ENCODE measurements around the gene LEUTX. TPM values are rescaled to one million over a fixed set of nuclear protein-coding genes. Genes with fewer than 3 reads are reported as not detected.

Gene LEUTX, protein sequence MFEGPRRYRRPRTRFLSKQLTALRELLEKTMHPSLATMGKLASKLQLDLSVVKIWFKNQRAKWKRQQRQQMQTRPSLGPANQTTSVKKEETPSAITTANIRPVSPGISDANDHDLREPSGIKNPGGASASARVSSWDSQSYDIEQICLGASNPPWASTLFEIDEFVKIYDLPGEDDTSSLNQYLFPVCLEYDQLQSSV
- not detected in 2 replicates for total RNA-seq

DNA sequence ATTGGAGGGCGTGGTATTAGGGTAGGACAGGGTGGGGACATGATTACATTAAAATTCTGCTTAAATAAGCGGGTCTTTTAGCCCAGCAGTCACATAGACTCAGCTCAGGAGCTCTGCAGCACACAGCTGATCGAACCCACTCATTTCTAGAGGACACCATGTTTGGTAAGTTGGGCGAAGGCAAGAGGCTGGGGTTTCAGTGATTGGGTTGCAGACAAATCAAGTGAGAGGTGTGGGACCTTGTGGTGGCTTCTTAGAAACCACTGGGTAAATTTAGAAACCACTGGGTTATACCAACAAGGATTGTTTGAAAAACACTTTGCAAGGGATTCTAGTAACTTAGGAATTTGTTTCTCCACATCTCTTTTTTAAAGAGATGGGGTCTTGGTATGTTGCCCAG is at the start of gene LEUTX:
TSS of gene LEUTX (plus strand) at position 92 of the 400 bp plus-strand sequence. CDS start at position 159, 67 bp downstream.
- Mint-ChIP-seq H3K4me3 (ENCODE audit: low read depth) (no peak within 1 kb of the TSS), H3K27me3 (ENCODE audit: low read depth) (peaks cover 25% of the 10 kb centered on the region), H3K27ac (no peak within 1 kb of the TSS), H3K36me3 (ENCODE audit: low read depth) (no peaks in the 10 kb centered on the region), H3K9me3 (no peaks in the 10 kb centered on the region), H3K4me1 (ENCODE audit: low read depth) (peaks cover 21% of the 10 kb centered on the region)
- DNase-seq (ENCODE audit: low spot score), result no peak
- intact Hi-C loops (cut with micrococcal nuclease), result no loop called here

GRCh38 chr19:39729594-39729993 is 49.1 kb upstream of the LEUTX start:
- no peak for DNase-seq (ENCODE audit: low spot score)
- peaks cover 18% of the 10 kb centered on the region for H3K27me3 Mint-ChIP-seq (ENCODE audit: low read depth)
- H3K9me3 Mint-ChIP-seq, result peaks cover 7% of the 10 kb centered on the region
- intact Hi-C loops (cut with micrococcal nuclease), result no loop called here
- H3K27ac Mint-ChIP-seq, result no peak overlapping the region
- H3K4me3 Mint-ChIP-seq (ENCODE audit: low read depth), result no peak overlapping the region
- H3K36me3 Mint-ChIP-seq (ENCODE audit: low read depth), result no peaks in the 10 kb centered on the region
- no peaks in the 10 kb centered on the region for H3K4me1 Mint-ChIP-seq (ENCODE audit: low read depth)

GRCh38 chr19:39731685-39732084 is 47.0 kb upstream of the LEUTX start:
- DNase-seq (ENCODE audit: low spot score), result no peak
- peaks cover 7% of the 10 kb centered on the region for H3K9me3 Mint-ChIP-seq
- intact Hi-C loops (cut with micrococcal nuclease), result no loop called here
- no peaks in the 10 kb centered on the region for H3K36me3 Mint-ChIP-seq (ENCODE audit: low read depth)
- peaks cover 9% of the 10 kb centered on the region for H3K27me3 Mint-ChIP-seq (ENCODE audit: low read depth)
- peaks cover 8% of the 10 kb centered on the region for H3K4me1 Mint-ChIP-seq (ENCODE audit: low read depth)
- no peak overlapping the region for H3K27ac Mint-ChIP-seq
- no peak overlapping the region for H3K4me3 Mint-ChIP-seq (ENCODE audit: low read depth)

GRCh38 chr19:39733841-39734240 is 44.8 kb upstream of the LEUTX start:
- no peak overlapping the region for H3K4me3 Mint-ChIP-seq (ENCODE audit: low read depth)
- intact Hi-C loops (cut with micrococcal nuclease), result no loop called here
- peaks cover 5% of the 10 kb centered on the region for H3K27me3 Mint-ChIP-seq (ENCODE audit: low read depth)
- no peaks in the 10 kb centered on the region for H3K36me3 Mint-ChIP-seq (ENCODE audit: low read depth)
- no peak overlapping the region for H3K27ac Mint-ChIP-seq
- H3K4me1 Mint-ChIP-seq (ENCODE audit: low read depth), result peaks cover 27% of the 10 kb centered on the region
- H3K9me3 Mint-ChIP-seq, result peaks cover 7% of the 10 kb centered on the region
- DNase-seq (ENCODE audit: low spot score), result no peak

DNA sequence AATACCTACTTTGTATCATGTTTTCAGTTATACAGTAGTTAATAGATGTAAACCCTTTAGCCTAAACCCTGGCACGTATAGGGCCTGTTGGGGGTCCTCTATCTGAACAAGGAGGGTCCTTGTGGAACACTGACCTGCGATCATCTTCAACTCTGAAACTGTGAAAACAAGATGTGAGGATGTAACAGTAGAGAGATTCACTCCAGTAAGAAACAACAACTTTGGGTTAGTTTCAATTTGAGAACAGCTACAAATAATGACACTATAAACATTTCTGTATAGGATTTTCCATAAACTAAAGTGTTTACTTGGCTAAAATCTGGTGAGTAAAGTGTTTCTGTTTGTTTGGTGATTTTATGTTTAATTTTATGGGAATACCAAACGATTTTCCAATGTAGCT is 43.0 kb upstream of the LEUTX start:
- H3K27me3 Mint-ChIP-seq (ENCODE audit: low read depth), result peaks cover 4% of the 10 kb centered on the region
- peak overlapping the region; percentile 21 for H3K27ac Mint-ChIP-seq
- peaks cover 7% of the 10 kb centered on the region for H3K9me3 Mint-ChIP-seq
- H3K36me3 Mint-ChIP-seq (ENCODE audit: low read depth), result no peaks in the 10 kb centered on the region
- peaks cover 38% of the 10 kb centered on the region for H3K4me1 Mint-ChIP-seq (ENCODE audit: low read depth)
- no peak overlapping the region for H3K4me3 Mint-ChIP-seq (ENCODE audit: low read depth)
- DNase-seq (ENCODE audit: low spot score), result no peak
- intact Hi-C loops (cut with micrococcal nuclease), result no loop called here

- Mint-ChIP-seq H3K4me1 (ENCODE audit: low read depth) (peaks cover 40% of the 10 kb centered on the region), H3K27me3 (ENCODE audit: low read depth) (peaks cover 4% of the 10 kb centered on the region), H3K9me3 (peaks cover 7% of the 10 kb centered on the region), H3K27ac (peak overlapping the region; percentile 50), H3K36me3 (ENCODE audit: low read depth) (no peaks in the 10 kb centered on the region), H3K4me3 (ENCODE audit: low read depth) (no peak overlapping the region)
- intact Hi-C loops (cut with micrococcal nuclease), result no loop called here
- no peak for DNase-seq (ENCODE audit: low spot score)
Observed at GRCh38 chr19:39736088-39736487, 42.6 kb upstream of the LEUTX start.

GRCh38 chr19:39737351-39737750 is 41.3 kb upstream of the LEUTX start:
- Mint-ChIP-seq H3K4me3 (ENCODE audit: low read depth) (no peak overlapping the region), H3K36me3 (ENCODE audit: low read depth) (no peaks in the 10 kb centered on the region), H3K4me1 (ENCODE audit: low read depth) (peaks cover 42% of the 10 kb centered on the region), H3K27ac (no peak overlapping the region), H3K27me3 (ENCODE audit: low read depth) (peaks cover 4% of the 10 kb centered on the region), H3K9me3 (peaks cover 7% of the 10 kb centered on the region)
- DNase-seq (ENCODE audit: low spot score), result no peak
- intact Hi-C loops (cut with micrococcal nuclease), result no loop called here

DNA sequence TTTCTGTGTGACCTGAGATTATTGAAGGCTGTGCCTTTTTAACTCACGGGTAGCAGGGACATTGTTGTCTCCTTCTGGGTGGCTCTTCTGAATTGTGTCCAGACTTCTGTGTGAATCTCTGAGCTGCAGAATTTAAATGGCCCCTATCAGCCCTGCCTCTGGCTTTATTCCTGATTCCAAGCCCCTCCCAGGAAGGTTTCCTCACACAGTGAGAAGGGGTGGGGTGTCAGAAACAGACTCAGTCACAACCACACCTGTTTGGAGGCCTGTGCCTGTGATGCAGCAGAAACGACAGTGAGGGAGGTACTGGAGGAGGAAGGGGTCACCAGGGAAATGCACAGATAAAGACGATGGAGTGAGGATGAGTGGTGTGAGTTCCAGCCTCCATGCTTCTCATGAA is 40.8 kb upstream of the LEUTX start, which contains the start of gene CLC:
TSS of gene CLC (minus strand) at position 139 of the 400 bp plus-strand sequence. CDS start at position 62, 77 bp downstream.
- H3K9me3 Mint-ChIP-seq, result peaks cover 7% of the 10 kb centered on the region
- no peak within 1 kb of the TSS for H3K27ac Mint-ChIP-seq

DNA sequence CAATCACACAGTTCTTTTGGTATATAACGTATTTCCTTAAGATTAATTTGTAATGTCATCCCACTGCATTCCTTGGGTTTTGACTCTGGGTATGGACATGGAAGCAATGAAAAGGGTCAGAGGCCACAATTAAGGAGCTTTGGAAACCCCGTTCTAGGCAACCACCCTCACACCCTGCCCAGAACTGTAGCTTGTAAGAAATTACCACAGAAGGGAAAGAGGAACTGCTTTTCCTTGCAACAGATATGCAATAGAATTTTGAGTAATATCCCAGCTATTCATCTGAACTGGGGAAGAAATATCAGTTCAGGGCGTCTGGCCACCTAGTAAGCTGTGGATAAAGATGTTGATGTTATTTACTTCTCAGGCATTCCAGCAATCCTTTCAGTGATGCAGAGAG is 39.8 kb upstream of the LEUTX start:
- intact Hi-C loops (cut with micrococcal nuclease), result no loop called here
- no peak overlapping the region for H3K4me3 Mint-ChIP-seq (ENCODE audit: low read depth)
- H3K27me3 Mint-ChIP-seq (ENCODE audit: low read depth), result peaks cover 7% of the 10 kb centered on the region
- no peak for DNase-seq (ENCODE audit: low spot score)
- no peaks in the 10 kb centered on the region for H3K36me3 Mint-ChIP-seq (ENCODE audit: low read depth)
- H3K9me3 Mint-ChIP-seq, result peaks cover under 1% of the 10 kb centered on the region
- no peak overlapping the region for H3K27ac Mint-ChIP-seq
- H3K4me1 Mint-ChIP-seq (ENCODE audit: low read depth), result peaks cover 42% of the 10 kb centered on the region

More for the DNA sequence above, 40.8 kb upstream of the LEUTX start, which contains the start of gene CLC:
- peaks cover 4% of the 10 kb centered on the region for H3K27me3 Mint-ChIP-seq (ENCODE audit: low read depth)
- peaks cover 42% of the 10 kb centered on the region for H3K4me1 Mint-ChIP-seq (ENCODE audit: low read depth)
- intact Hi-C loops (cut with micrococcal nuclease), result no loop called here
- H3K36me3 Mint-ChIP-seq (ENCODE audit: low read depth), result no peaks in the 10 kb centered on the region
- no peak within 1 kb of the TSS for H3K4me3 Mint-ChIP-seq (ENCODE audit: low read depth)
- DNase-seq (ENCODE audit: low spot score), result no peak

- Mint-ChIP-seq H3K36me3 (ENCODE audit: low read depth) (no peaks in the 10 kb centered on the region), H3K4me3 (ENCODE audit: low read depth) (peak overlapping the region; percentile 42), H3K27ac (peak overlapping the region; percentile 15), H3K27me3 (ENCODE audit: low read depth) (peaks cover 9% of the 10 kb centered on the region), H3K9me3 (no peaks in the 10 kb centered on the region), H3K4me1 (ENCODE audit: low read depth) (peaks cover 42% of the 10 kb centered on the region)
- DNase-seq (ENCODE audit: low spot score), result no peak
- intact Hi-C loops (cut with micrococcal nuclease), result loop anchor here (1.0 kb wide), 1 partner anchor 60 kb away; no protein-coding TSS in a partner anchor
Observed at GRCh38 chr19:39740395-39740794, 38.3 kb upstream of the LEUTX start.

DNA sequence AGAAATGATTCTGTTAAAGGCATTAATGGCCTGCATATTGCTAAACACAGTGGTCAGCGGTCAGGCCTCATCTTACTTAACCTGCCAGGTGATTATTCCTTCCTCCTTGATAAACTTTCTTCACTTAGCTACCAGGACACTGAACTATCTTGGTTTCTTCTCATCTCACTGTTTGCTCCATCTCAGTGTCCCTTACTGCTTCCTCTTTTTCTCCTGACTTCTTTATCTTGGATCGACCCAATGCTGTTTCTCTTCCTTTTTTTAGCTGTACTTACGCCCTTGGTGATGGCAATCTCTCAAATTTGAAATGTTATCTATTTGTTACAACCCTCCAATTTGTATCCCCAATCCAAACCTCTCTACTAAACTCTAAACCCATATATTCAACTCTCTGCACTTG is 33.0 kb upstream of the LEUTX start:
- Mint-ChIP-seq H3K9me3 (no peaks in the 10 kb centered on the region), H3K27me3 (ENCODE audit: low read depth) (peaks cover 25% of the 10 kb centered on the region), H3K36me3 (ENCODE audit: low read depth) (no peaks in the 10 kb centered on the region), H3K27ac (no peak overlapping the region), H3K4me3 (ENCODE audit: low read depth) (no peak overlapping the region), H3K4me1 (ENCODE audit: low read depth) (peaks cover 5% of the 10 kb centered on the region)
- DNase-seq (ENCODE audit: low spot score), result no peak
- intact Hi-C loops (cut with micrococcal nuclease), result no loop called here

- H3K4me1 Mint-ChIP-seq (ENCODE audit: low read depth), result no peaks in the 10 kb centered on the region
- peaks cover 27% of the 10 kb centered on the region for H3K27me3 Mint-ChIP-seq (ENCODE audit: low read depth)
- H3K9me3 Mint-ChIP-seq, result no peaks in the 10 kb centered on the region
- H3K4me3 Mint-ChIP-seq (ENCODE audit: low read depth), result no peak overlapping the region
- no peak overlapping the region for H3K27ac Mint-ChIP-seq
- no peaks in the 10 kb centered on the region for H3K36me3 Mint-ChIP-seq (ENCODE audit: low read depth)
- no peak for DNase-seq (ENCODE audit: low spot score)
- intact Hi-C loops (cut with micrococcal nuclease), result no loop called here
Observed at GRCh38 chr19:39746836-39747529, 31.7 kb upstream of the LEUTX start.

DNA sequence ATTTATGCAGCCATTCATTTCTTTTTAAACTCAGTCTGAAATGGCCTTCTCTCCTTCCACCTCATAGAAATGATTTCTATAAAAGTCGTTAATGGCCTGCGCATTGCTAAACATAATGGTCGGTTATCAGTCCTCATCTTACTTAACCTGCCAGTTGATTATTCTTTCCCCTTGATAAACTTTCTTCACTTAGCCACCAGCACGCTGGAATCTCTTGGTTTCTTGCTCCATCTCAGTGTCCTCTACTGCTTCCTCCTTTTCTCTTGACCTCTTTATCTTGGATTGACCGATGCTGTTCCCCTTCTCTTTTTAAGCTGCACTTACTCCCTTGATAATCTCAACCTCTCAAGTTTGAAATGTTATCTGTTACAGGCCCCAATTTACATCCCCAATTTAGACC is 28.7 kb upstream of the LEUTX start:
- H3K36me3 Mint-ChIP-seq (ENCODE audit: low read depth), result no peaks in the 10 kb centered on the region
- H3K27me3 Mint-ChIP-seq (ENCODE audit: low read depth), result peaks cover 26% of the 10 kb centered on the region
- no peak for DNase-seq (ENCODE audit: low spot score)
- intact Hi-C loops (cut with micrococcal nuclease), result no loop called here
- no peaks in the 10 kb centered on the region for H3K9me3 Mint-ChIP-seq
- no peaks in the 10 kb centered on the region for H3K4me1 Mint-ChIP-seq (ENCODE audit: low read depth)
- no peak overlapping the region for H3K4me3 Mint-ChIP-seq (ENCODE audit: low read depth)
- no peak overlapping the region for H3K27ac Mint-ChIP-seq
